GM19328 (cell line): Measurements from ENCODE around the gene EPN2.

Source experiments
- ATAC-seq: cut with Tn5 transposase; IDR thresholded peaks from one replicate; pipeline ENCODE4 v1.9.1; 2021; ENCODE audit warnings: mild to moderate bottlenecking, moderate library complexity; ENCODE audit not compliant: unreplicated experiment

The EPN2 gene

DNA sequence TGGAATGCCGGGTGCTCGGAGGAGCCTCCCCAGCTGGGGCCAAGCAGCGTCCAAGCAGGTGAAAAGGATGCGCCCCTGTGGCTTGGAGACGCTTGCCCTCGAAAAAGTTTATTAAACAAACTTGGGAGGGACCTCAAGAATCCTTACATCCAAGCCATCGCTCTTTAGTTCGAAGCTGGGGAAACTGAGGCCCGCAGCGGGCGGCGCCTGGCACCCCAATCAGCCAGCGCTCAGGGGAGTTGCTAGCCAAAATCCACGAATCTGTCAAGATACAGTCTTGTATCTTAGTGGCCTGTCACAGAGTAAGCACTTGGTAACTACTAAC lies 125.9 kb downstream of the EPN2 start:
- ATAC-seq, result no peak

GRCh38 chr17:19363460-19364035 lies 126.4 kb downstream of the EPN2 start:
- ATAC-seq, result no peak

GRCh38 chr17:19364699-19365498 lies 127.7 kb downstream of the EPN2 start:
- no peak for ATAC-seq

DNA sequence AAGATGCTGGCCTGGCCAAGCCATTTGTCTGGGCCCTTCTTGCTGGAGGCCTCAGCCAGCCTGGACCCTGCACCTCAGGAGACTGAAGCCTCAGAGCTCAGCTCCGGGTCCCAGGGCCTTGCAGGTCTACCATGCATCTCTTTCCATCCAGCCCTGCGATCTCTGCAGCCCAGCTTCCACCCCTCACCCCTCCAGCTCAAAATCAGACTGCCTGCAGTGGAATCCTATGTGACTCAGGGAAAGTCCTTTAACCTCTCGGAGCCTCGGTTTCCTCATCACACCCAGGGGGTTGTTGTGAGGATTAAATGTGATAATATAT lies 128.3 kb downstream of the EPN2 start:
- ATAC-seq, result no peak

GRCh38 chr17:19365833-19366636 lies 128.9 kb downstream of the EPN2 start:
- ATAC-seq, result no peak

- no peak for ATAC-seq
Observed at GRCh38 chr17:19366637-19366972, 129.4 kb downstream of the EPN2 start.

DNA sequence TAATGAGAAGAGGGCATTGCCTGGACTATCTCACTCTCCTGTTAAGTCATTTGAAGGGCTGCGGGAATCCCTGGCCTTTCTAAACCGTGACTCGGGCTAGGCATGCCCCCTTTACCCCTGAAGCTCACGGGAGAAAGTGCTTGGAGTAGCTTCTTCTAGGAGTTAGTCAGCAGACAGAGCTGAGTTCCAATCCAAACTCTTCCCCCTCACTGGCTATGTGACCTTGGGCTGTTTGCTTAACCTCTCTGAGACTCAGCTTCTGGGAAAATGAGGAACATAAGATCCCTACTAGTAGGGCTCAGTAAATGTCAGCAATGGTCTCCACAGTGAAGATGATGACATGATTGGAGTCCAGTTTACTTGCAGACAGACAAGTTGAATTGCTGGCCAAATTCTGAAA lies 131.1 kb downstream of the EPN2 start:
- no peak for ATAC-seq

- ATAC-seq, result no peak
Observed at GRCh38 chr17:19369107-19369778, 132.1 kb downstream of the EPN2 start.

DNA sequence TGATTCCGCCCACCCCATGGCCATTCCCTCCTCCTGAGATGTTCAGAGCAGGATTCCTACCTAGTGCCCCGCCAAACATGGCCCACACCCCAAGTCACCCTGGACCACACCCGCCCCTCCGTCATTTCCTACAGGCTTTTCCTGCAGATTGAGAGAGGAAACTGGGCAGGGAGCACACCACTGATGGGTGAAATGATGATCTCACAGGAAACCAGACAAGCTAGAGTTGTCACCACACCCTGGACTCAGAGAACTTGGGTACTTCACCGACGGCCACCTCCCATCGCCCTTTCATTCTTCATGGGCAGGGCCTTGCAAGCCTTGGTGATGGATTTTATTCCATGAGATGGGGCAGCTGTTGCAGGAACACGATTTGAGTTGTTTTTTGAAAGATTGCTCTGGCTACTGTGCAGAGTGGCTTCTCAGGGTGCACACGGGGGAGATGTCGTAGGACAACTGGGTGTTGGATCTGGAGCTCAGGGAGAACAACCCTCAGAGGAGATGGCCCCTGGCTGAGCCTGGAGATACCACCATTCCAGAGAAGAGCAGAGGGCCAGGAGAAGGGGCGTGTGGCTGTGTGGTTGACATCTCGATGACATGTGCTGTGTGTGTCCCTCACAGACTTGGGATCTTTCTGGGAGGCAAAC lies 132.8 kb downstream of the EPN2 start:
- no peak for ATAC-seq

GRCh38 chr17:19370493-19370960 lies 133.4 kb downstream of the EPN2 start:
- ATAC-seq, result no peak

- no peak for ATAC-seq
Observed at GRCh38 chr17:19371259-19372010, 134.3 kb downstream of the EPN2 start.

DNA sequence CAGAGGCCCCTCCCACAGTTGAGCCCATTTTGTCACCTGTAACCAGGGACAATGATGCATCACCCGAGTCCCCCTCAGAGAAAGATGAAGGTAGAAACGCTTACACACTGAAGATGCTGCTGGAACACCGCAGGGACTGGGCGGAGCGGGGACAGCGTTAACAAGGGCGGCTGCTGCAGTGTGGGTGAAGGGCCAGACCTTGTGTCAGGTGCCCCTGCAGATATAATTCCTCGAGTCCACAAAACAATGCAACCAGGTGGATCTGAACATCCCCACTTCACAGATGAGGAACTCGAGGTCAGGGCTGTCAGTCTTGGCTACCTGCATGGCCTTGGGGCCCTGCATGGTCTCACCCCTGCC lies 134.8 kb downstream of the EPN2 start:
- no peak for ATAC-seq

DNA sequence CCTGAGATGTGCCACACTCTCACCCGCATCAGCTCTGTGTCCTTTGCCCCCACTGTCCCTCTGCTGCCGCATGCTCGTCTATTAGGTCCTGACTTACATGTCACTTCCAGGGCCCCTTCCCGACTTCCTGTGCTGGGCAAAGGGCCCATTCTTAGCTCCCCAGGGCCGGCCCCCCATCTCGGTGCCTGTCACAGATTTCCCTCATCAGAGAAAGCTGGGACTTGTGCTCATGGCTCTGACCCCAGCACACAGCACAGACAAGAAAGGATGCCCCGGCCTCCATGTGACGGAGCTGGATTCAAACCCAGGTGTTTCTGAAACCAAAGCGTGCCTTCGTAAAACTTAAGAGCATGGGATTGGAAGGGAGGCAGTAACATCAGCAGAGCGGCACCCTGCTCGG lies 135.3 kb downstream of the EPN2 start:
- ATAC-seq, result no peak

DNA sequence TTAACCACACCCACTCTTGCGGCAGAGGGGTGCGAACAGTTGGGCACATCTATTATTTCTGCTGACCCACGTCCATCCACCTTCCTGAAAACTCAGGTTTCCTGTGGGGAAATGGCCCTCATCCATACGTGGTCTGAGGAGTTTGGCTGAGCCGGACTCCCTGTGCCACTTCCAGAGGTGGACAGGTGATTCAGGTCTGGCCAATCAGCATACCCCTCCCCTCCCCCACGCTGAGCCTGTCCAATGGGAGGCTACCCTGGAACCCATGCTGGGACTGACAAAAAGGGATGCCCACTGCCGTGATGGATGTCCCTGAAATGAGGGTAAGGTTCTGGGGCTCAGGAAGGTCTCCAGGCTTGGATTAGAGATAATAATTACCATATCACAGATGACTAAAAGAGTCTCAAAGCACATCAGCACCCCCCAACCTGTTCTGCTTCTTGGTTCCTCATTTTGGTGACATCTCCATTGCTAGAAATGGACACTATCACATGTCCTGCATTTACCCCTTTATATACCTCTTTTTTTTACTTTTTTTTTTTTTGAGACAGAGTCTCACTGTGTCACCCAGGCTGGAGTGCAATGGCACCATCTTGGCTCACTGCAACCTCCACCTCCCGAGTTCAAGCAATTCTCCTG lies 135.8 kb downstream of the EPN2 start:
- no peak for ATAC-seq

DNA sequence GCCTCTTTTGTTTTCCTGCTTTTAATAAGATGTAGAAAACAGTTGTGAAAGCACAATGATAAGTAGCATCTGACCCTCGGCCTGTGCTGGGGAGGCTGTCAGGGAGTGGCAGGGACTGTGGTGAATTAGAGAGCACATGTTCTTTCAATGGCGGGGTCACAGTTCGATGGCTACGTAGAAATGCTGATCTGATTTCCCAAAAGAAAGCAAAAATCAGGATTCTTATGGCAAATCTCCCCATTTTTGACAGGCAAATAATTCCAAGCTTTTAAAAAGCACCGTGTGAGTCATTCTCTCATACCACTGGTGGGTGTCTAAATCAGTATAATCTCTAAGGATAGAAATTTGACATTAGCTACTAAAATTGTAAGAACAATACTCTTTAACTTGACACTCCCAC lies 137.0 kb downstream of the EPN2 start:
- no peak for ATAC-seq

DNA sequence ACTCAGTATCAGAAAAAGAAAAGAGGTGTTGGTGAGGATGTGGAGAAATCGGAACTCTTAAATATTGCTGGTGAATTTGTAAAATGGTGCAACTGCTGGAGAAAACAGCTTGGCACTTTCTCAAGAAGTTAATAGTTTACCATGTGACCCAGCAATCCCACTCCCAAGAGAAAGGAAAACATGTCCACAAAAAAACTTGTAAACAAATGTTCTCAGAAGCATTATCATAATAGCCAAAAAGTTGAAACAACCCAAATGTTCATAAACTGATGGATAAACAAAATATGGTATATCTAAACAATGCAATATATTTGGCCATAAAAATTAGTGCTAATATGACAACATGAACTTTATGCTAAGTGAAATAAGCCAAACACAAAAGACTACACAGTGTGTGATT lies 138.6 kb downstream of the EPN2 start:
- no peak for ATAC-seq

GRCh38 chr17:19376811-19377210 lies 139.6 kb downstream of the EPN2 start:
- no peak for ATAC-seq

GRCh38 chr17:19377602-19378415 lies 140.6 kb downstream of the EPN2 start:
- peak; percentile 92 for ATAC-seq
